MCF 10A (cell line): ENCODE results near the gene PLEKHM3. TPM values are rescaled to one million over a fixed set of nuclear protein-coding genes. Genes with fewer than 3 reads are reported as not detected.

Source experiments
- BruUV-seq: library from RNA; stranded (reverse); fragments of 400-500 nt; replicated peaks from 2 replicates; lab custom pipeline; 2021; lab: Mats Ljungman, UMichigan
- CTCF ChIA-PET: fragments of 300-600 bp; sonication (Branson Sonifier 250); formaldehyde crosslinking; extraction: SDS; loops from one replicate; lab custom pipeline; 2021; ENCODE audit warnings: antibody characterized with exemption, inconsistent platforms; lab: Yijun Ruan, JAX
- POLR2A ChIA-PET: fragments of 300-600, 350-650 bp; sonication (Branson Sonifier 250); formaldehyde crosslinking; extraction: SDS; loops from one replicate; lab custom pipeline; 2020; ENCODE audit warnings: antibody characterized with exemption, inconsistent platforms; lab: Yijun Ruan, JAX
- DNase-seq: peaks from one replicate; pipeline ENCODE4 v3.0.0-alpha.2; 2018; ENCODE audit not compliant: unreplicated experiment
- H3K27ac Mint-ChIP-seq: one replicate; pipeline ENCODE4 v1.8.0; 2022; ENCODE audit warnings: mild to moderate bottlenecking, low read depth, mixed read lengths; ENCODE audit not compliant: unreplicated experiment
- H3K27me3 Mint-ChIP-seq: one replicate; pipeline ENCODE4 v1.8.0; 2022; ENCODE audit warnings: mixed read lengths; ENCODE audit not compliant: insufficient read depth, unreplicated experiment
- H3K36me3 Mint-ChIP-seq: one replicate; pipeline ENCODE4 v1.8.0; 2022; ENCODE audit warnings: mild to moderate bottlenecking, moderate library complexity, mixed read lengths; ENCODE audit not compliant: insufficient read depth, unreplicated experiment
- H3K4me1 Mint-ChIP-seq: one replicate; pipeline ENCODE4 v1.8.0; 2022; ENCODE audit warnings: mixed read lengths; ENCODE audit not compliant: insufficient read depth, unreplicated experiment
- H3K4me3 Mint-ChIP-seq: one replicate; pipeline ENCODE4 v1.8.0; 2022; ENCODE audit warnings: mild to moderate bottlenecking, moderate library complexity, mixed read lengths; ENCODE audit not compliant: unreplicated experiment
- H3K9me3 Mint-ChIP-seq: one replicate; pipeline ENCODE4 v1.8.0; 2022; ENCODE audit warnings: mixed read lengths; ENCODE audit not compliant: unreplicated experiment
- CTCF ChIP-seq: fragments of 200-600 bp; IDR thresholded peaks from one replicate; pipeline ENCODE4 v1.8.0; 2022; ENCODE audit warnings: antibody characterized with exemption, mild to moderate bottlenecking; ENCODE audit not compliant: unreplicated experiment
- intact Hi-C: fragments of 100-400 bp; cut with micrococcal nuclease; formaldehyde crosslinking; loops from 2 replicates; pipeline ENCODE4 v1.14.1; 2022
- total RNA-seq: library from RNA; stranded (reverse); gene quantifications from 2 replicates; pipeline ENCODE4 v1.2.3, GENCODE V29; 2022

PLEKHM3 gene
- total RNA-seq, 1 experiment from 2014 or later, result 5.4 TPM

GRCh38 chr2:207983641-207984042, 41.7 kb downstream of the PLEKHM3 start:
- TF ChIP-seq CTCF, result no peak
- H3K27me3 Mint-ChIP-seq, result no peaks in the 10 kb centered on the region
- no peaks in the 10 kb centered on the region for H3K9me3 Mint-ChIP-seq
- H3K4me1 Mint-ChIP-seq, result no peaks in the 10 kb centered on the region
- CTCF ChIA-PET, result no interaction called here
- peaks cover 6% of the 10 kb centered on the region for H3K36me3 Mint-ChIP-seq
- no peak overlapping the region for H3K4me3 Mint-ChIP-seq
- no TSS peak for BruUV-seq
- DNase-seq, result no peak
- POLR2A ChIA-PET, result no interaction called here
- intact Hi-C loops, result no loop called here
- H3K27ac Mint-ChIP-seq, result no peak overlapping the region

DNA sequence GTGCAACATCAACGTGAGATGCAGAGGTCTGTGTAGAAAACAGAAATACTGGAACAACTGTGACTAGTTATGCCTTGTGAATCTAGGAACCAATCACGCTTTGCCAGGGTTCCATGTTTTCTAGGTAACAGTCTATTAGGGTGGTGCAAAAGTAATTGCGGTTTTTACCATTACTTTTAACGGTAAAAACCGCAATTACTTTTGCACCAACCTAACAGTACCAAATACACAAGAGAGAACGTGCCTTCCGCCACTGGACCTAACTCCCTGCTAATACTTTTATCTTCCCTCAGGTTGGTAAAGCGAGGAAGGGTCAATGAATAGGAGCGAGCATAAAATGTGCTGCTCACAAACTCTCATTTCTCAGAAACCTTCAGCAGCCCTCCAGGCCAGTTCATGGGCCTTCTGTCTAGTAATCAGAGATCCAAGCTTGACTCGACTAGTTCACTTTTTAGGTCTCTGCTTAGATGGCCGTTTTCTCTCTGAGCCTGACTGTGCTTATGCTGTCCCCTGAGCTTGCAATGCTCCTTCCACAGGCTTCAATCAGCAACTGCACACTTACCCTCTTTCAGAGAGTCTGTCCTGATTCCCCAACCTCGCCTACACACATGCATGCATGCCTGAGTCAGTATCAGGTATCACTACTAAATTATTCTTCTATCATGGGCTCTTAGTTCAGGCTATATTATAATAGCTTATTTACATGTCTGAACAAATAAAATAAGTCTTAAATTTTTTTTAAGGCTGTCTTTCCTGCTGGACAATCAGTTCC, 47.0 kb downstream of the PLEKHM3 start:
- Mint-ChIP-seq H3K4me1 (peaks cover 6% of the 10 kb centered on the region), H3K4me3 (no peak overlapping the region), H3K27me3 (no peaks in the 10 kb centered on the region), H3K36me3 (peaks cover 6% of the 10 kb centered on the region), H3K27ac (no peak overlapping the region), H3K9me3 (no peaks in the 10 kb centered on the region)
- ChIA-PET CTCF (interaction anchor here (0.6 to 1.5 kb wide), 3 partner anchors 62 to 192 kb away, joined by 3 to 6 read pairs (median 3); no protein-coding TSS in a partner anchor), POLR2A (no interaction called here)
- intact Hi-C loops, result no loop called here
- DNase-seq, result no peak
- BruUV-seq, result no TSS peak
- no peak for TF ChIP-seq CTCF

DNA sequence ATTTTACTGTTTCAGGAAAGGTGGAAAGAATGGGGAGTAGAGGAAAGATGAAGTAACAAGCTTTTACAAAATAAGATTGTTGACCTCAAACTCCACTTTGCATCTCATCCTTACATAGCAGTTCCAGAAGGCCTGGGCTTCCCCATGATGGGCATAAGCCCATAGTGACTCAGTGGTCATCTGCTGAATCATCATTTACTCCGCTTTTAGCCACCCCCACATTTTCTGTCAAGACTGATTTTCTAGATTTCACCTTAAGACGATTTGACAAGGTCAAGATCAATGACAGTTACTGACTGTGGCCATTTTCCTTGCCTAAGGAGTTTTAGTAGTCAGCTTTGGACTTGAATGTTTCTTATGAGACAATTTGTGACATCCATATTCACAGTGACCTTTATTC, 49.4 kb downstream of the PLEKHM3 start:
- intact Hi-C loops, result no loop called here
- CTCF ChIA-PET, result interaction anchor here (0.7 to 2.0 kb wide), 5 partner anchors 9 to 230 kb away, joined by 3 to 8 read pairs (median 7); no protein-coding TSS in a partner anchor

More for the DNA sequence above, 49.4 kb downstream of the PLEKHM3 start:
- Mint-ChIP-seq H3K27ac (no peak overlapping the region), H3K9me3 (no peaks in the 10 kb centered on the region), H3K27me3 (no peaks in the 10 kb centered on the region), H3K4me3 (no peak overlapping the region), H3K4me1 (peaks cover 6% of the 10 kb centered on the region), H3K36me3 (peaks cover 6% of the 10 kb centered on the region)
- BruUV-seq, result no TSS peak
- POLR2A ChIA-PET, result interaction anchor here (1.1 to 1.2 kb wide), 2 partner anchors 12 to 21 kb away, joined by 3 read pairs; no protein-coding TSS in a partner anchor
- no peak for TF ChIP-seq CTCF
- DNase-seq, result no peak
